NCI-H524 (cell line): ENCODE results near the gene HES6.

ENCODE experiments used
- DNase-seq, 2 experiments: peaks; one replicate each; lab custom pipeline; 2025; lab: John Stamatoyannopoulos, UW

The HES6 gene

DNA sequence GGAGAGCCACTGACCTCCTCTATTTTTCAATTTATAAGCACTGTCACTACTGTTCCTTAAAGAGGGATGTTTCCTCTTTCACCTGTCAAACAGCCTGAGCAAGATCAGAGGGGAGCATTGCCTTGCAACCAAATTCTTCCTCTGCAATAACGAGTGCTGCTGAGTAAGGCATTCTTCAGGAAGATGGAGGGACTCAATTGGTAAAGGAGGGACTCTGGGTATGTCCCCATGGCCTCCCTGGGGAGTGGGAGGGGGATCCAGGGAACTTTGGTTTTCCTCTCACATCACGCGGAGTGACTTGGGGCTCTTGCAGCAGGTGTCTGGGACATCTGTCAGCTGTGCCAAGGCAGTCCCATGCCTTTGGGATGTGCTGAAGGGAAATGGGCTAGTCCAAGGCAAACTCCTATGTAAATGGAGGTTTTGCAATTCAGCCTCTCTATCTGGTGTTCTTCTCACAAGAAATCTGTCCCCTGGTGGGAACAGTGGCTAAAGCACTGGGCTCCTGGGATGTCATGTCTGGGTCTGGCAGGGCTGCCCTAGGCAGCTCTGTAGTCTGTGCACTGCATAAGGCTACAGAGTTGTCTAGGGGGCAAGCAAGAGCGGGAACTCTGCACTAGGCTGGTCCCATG is 14.4 kb upstream of the HES6 start:
- DNase-seq = peak; percentile 77 to 84

DNA sequence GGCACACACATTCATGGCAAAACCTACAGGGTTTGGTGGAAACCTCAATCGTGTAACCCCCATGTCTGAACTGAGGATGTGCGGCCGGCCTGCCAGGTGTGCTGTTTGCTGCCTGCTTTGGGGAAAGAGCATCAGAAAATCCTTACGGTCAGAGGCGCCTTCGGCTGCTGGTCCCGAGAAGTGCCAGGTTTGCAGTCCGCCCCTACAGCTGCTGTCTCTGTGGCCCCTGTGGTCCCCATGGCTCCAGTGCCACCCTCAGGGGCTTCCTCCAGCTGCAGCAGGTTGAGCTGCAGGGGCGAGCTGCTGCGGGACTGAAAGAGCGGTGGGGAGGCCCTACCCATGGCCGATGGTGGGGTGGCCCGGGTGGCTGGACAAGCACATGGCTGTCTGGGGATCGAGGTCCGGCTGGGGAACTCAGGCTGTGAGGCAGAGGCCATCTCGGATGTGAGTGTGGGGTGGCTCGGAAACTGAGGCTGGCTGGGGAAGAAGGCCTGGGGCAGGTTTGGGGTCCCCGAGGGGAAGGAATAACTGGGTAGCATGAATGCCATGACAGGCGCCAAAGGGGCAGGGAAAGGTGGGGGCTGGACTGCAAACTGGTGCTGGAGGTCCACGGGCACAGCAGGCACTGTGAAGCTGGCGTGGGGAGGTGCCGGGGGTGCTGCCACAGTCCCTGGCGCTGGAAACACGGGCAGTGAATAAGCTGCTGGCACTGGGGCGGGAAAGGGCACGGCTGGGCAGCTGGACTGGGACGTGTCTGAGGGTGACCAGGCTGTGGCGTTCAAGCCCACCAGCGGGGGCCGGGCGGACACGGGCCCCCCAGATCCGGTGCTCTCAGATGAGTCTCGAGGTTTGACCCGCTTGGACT is 13.2 kb upstream of the HES6 start:
- DNase-seq = peak in 1 of 2 experiments; percentile 11

DNA sequence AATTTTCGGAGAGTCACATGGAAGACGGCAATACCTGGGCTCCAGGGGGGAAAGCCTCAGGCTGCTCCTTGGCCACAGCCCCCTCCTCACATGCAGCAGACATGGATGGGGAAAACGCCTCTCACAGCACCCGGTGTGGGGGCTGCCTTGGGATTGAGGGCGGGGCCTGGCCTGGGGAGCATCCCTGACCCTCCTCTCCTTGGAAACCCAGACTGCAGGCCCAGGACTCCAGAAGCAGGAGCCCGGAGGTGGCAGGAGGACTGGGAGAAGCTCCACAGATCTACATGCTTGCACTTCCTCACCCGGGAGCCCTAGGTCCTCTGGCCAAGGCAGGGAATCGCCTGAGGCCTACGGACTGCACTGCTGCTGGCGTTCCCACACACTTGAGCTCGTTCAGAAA is 12.1 kb upstream of the HES6 start:
- DNase-seq = no peak

DNA sequence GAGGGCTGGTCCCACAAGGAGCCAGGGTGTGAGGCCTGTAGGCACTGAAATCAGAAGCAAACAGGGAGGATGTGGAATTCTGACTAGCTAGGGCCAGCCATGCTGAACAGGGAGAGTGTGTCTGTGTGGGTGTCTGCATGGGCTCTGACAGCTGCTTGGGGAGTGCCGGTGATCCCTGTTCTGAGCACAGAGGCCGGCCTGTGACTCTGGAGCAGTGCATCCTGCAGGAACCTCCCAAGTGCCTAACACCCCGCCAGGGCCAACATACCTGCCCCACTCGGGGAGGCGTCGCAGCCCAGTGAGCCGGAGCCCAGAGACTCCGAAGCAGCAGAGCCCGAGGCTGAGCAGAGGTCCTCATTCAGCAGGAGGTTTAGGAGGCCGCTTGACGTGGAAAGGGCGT is 11.5 kb upstream of the HES6 start:
- DNase-seq = no peak

DNA sequence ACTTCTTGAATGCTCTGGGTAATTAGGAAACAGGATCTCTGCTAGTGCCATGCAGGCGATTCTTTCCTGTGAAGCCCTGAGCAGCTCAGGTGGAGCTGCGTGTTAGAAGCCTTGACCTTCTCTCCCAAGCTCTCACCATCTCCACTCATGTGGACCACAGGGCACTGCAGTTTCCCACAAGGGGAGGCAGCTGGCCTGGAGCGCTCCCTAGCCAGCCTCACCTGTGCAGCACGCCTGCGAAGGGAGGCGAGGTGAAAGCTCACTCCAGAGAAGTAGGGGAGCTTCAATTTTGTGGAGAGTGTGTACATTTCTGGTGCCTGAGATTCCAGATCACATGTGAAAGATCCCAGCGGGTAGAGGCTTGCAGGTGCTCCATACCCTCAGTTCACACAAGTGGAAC is 11.1 kb upstream of the HES6 start:
- DNase-seq = no peak

DNA sequence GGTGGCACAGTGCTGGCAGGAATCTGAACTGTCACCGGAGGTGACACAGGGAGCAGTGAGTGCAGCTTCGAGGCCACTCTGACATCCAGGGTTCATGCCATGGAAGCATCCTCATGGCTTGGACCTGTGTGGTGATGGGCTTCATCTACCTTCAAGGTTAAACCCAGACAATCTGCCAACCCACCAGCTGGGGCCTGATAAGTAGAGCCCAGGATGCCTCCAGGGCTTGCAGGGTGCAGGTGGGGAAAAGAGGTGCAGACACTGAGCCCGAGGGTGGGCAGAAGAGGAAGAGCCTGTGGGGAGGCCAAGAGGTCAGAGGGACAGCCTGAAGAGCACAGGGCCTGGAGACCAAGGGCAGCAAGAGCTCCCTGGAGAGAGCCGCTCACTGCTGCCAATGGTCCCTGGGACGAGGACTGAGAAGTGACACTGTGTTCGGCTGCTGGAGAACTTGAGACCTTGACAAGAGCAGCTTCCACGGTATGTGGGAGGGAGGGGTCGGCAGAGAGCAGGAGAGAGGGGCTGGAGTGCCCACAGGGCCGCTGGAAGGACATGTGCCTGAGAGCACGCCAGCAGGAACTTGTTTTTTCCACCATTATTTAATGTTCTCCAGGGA is 8.1 kb upstream of the HES6 start:
- peak in 1 of 2 experiments; percentile 60 for DNase-seq

DNA sequence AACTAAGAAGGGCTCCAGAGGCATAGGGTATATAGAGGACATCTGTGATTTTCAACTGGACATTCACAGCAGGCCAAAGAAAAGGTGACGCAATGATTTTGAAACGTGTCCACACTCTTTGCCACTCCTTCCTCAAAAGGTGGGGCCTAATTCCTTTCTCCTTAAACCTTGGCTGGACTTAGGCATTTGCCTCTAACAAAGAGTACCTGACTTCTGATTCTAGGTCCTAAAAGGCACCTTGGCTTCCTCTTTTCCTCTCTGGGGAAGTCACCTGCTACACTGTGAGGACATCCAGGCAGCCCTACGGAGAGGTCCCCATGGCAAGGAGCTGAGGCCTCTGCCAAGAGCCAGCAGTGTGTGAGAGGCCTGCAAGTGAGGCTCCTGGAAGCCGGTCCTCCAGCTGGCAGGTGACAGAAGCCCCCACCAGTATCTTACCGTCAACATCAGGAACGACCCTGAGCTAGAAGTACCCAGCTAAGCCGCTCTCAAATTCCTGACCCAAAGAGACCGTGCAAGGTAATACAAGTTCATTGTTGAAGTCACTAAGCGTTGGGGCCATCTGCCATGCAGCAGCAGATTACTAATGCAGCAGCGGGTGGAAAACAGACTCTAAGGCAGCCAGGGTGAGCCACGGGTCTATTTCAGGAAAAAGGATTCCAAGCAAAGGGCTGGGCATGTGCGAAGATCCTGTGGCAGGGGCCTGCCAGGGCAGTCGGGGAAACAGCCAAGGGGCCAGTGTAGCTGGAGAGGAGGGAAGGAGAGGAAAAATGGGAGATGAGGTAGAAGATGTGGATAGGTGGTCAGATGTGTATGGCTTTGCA is 7.4 kb upstream of the HES6 start:
- DNase-seq = peak; percentile 91 to 98

DNA sequence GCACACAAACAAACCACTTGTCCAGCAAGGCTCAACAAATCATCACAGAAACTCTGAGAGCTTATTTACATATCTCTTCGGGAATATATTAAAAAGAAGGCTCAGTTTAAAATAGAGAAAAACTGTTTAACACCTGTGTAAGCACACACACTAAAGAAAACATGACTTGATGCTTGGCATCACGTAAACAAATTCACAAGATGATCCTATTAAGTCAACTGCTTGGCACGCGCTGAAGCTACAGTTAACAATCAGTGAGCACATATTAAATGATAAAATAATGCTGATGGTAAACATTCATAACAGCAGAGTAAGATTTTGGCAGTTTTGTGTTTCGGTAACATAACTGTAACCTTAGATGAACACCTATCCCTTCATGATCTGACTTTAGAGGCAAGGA is 4.3 kb upstream of the HES6 start:
- DNase-seq = no peak

DNA sequence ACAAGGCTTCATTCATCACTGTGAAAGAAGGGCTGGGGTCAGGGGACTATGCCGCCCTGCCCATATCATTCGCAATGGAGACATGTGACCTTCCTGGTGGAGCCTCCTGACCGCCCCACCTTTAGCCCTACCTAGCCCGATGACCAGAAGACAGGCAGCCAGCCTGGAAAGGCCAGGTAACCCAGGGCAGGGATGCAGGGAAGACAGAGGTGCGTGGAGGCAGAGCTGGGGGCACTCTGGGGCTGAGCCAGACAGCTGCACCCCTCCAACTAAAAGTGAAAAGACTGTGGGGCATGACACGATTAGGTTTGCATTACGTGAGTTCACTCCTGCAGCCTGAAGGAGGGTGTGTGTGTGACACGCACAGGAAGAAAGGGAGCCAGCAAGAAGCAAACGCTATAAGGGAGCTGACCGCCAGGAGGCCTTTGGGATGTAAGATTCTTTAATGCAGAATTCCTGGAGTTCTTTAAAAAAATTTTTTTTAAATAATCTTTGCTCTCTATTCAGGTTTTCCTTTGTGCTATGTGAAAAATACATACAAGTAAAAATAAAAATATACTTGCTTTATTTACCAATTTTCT is 3.7 kb upstream of the HES6 start:
- peak in 1 of 2 experiments; percentile 18 for DNase-seq

DNA sequence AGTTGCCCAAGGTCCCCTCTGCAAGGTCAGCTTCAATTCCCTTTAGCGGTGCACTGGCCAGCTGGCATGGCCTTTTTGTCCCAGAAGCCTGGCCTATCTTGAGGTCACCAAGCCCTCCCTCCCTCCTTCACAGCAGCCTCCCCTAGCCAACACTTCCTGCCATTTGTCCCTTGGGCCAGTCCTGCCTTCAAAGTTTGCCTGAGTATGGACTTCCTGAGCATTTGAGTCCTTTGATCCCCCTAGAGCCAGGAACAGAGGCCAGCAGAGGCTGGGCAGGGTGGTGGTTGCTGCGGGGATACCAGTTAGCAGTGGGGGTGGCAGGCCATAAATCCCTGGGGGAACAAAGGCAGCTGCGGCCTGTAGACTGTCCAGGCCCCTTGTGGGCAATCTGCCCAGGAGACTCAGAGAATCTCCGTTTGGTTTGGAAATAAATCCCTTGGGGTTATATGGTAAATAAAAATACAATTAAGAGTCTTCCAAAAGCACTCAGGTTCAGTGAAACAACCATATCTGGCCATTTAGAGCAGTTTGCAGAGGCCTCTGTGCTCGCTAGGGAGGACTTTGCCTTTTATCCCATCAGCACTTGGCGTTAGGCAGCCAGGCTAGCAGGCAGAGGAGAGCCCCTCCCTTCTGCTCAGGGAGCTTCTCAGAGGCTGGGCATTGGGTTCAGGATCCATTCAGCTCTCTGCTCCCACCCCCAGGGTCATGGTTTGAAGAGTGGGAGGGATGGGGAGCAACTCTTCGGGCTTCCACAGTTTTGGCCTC is 3.1 kb upstream of the HES6 start:
- DNase-seq = peak; percentile 38 to 57

DNA sequence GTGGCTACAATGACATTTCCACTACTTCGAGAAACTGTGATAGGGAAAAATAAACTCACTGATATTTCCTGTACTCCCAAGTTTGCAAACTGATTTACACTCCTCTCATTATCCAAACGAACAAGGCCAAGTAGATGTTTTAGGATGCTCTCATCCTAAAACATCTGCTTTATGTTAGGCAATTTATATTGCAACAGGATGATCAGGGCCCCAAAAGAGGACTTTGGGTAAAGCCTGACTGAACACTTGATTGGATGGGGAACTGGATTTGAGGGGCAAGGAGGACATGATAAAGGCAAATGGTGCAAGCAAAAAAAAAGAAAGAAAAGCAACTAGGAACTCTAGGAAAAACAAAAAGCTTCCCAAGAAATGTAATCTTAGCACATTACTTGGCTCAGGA is 2.1 kb upstream of the HES6 start:
- DNase-seq = no peak

DNA sequence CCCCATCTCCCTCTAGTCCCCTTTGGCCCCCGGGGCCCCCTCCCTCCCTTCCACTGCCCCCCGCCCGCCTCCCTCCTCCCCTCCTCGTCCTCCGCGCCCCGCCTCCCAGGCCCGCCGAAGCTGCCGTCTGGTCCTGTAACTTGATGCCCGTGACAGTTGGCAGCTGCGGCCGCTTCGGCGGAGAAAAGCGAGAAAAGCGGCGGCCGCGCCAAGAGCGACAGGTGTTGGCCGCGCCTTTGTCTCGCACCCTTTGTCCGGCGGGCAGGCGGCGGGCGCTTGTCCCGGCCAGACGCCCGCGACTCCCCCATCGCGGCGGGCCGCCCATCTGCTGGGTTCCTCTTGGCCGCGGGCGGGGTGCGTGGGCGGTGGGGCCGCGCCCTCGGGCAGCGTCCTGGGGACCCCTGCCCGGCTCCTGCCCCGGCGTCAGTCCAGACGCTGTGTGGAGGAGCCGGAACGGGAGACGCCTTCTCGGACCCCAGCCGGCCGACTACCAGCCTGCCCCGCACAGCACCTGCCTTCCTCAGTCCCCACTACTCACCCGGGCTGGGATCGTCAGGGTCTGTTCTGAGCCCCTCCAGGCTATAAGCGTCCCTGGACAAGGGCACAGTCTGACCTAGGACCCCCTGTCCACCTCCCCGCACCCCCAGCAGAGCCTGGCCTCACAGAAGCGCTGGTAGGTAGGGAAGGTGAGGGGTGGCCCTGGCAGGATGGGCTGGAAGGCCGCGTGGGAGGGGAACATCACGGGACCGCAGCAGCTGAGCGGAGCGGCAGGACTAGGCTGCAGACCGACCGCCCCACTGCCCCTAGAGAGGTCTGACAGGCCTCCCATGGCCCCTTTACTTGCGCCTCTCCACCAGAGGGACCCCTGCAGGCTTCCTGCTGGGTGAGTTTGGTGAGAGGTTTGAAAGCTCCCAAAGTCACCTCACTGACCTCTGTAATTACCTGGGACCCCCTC is 1.2 kb upstream of the HES6 start:
- DNase-seq = peak; percentile 88 to 96

DNA sequence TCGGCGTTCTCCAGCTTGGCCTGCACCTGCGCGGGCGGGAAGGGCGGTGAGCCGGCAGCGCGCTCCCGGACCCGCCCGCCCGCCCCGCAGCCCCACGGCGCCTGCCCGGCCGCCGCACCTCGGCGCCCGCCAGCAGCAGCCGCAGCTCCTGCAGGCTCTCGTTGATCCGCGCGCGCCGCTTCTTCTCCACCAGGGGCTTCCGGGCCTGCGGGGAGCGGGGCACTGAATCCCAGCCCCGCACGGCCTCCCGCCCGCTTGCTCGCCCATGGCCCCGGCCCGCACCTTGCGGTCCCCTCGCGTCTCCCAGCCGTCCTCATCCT is 335 bp downstream of the HES6 start:
- no peak for DNase-seq

DNA sequence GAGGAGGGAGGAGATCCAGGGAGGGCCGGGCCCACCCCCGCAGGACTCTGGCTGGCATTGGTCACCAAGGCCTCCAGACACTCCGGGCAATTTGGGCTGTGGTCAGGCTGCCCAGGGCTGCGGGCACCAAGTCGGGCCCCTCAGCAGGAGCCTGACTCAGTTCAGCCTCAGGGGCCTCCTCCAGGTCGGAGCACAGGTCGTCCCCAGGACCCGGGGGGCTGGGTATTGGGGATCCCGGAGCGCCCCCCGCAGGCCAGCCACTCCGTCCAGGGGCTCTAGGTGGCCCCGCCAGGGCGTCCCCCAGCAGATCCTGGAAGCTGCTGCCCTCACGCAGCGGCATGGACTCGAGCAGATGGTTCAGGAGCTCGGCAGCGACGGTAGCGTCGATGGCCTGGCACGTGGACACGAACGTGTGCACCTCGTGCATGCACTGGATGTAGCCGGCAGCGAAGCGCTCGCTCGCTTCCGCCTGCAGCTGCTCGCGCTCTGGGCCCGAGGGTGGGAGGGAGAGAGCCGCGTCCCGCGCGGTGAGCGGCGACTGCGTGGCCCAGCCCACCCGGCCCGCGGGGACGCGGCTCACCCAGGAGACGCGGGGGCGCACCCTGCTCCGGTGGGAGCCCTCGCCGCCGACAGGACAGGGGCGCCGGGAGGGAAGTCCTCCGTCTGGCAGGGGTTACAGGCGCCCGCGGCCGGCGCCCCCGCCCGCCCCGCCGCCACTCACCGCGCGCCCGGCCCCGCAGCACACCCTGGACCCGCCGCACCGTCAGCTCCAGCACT is 884 bp downstream of the HES6 start:
- peak; percentile 7 to 56 for DNase-seq

DNA sequence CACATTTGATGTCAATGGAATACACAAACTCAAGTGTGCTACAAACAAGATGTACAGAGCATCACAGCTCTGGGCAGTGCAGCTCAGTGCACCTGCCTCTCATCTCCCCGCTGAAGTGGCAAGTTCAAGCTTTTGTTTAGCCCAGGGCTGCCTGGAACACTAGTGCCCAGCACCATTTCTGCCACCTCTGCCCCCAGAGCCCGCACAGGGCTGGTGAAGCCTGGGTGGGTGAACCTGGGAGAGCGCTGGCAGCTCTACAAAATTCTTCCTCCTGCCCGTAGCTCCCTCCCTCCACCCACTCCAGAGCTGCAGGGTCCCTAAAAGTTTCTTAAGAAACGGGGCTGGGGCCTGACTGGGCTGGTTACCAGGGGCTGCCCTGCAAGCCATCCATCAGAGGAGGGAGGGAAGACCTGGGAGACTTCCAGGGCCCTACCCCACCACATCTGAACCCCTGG is 1.5 kb downstream of the HES6 start:
- DNase-seq = no peak

DNA sequence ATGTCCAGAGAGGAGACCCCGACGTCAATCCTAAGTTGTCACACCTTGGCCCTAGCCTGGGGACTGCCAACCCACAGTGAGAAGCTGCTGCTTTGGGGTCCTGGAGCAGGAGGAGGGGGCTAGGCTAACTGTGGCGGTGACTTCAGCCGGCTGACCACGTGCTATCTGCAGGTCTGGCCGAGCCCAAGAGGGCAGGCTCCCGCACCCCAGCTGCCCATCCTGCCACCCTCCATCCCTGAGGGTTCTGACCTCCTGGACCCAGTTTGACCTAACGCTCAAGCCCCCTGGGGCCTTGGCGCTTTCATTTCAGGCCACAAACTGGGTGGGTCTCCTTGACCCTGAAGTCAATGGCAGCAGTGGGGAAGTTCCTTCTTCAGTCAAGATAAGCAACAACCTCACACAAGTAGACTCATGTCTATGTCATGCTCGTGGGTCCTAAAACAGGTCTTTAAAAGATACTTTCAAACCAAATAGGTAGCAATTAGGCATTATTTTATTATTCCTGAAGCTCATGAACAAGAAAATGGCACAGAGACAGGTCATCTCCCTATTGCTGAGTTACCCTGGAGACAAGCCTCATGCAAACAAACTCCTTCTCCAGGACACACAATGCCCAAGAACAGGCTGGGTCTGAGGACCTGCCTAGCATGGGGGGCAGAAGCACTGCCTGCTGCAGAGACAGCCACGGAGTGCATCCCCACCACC is 2.3 kb downstream of the HES6 start:
- DNase-seq = peak in 1 of 2 experiments; percentile 16

DNA sequence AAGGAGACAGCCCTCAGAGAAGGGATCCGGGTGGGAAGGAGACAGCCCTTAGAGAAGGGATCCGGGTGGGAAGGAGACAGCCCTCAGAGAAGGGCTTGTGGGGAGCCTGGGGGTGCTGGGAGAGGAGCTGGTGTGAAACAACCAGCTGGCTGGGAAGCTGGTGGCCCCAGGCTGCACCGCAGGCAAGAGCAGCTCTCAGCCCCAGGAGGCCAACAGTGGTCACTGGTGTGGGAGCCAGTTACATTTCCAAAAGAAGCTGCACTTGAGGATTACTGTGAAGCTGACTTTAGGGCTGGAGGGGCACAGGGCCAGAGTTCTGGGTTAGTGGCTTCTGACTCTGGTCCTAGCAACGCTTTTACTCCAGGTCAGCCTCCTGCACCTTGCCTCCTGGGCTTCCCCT is 3.3 kb downstream of the HES6 start:
- peak in 1 of 2 experiments; percentile 21 for DNase-seq

DNA sequence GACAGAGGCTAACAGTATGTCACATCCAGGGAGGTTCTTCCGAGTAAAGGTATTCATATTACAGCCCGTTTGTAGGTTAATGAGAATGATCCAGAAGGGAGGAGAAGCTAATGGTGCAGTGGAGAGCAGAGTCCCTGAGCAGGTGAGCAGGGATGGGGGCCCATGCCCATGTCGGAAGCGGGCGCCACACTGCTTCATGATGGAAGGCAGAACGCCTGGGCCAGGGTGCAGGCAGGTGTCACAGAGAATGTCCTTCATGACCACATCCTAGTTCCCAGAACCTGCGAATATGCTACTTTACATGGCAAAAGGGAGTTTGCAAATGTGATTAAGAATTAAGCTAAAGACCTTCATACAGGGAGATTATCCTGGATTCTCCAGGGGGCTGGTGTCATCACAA is 4.0 kb downstream of the HES6 start:
- no peak for DNase-seq

DNA sequence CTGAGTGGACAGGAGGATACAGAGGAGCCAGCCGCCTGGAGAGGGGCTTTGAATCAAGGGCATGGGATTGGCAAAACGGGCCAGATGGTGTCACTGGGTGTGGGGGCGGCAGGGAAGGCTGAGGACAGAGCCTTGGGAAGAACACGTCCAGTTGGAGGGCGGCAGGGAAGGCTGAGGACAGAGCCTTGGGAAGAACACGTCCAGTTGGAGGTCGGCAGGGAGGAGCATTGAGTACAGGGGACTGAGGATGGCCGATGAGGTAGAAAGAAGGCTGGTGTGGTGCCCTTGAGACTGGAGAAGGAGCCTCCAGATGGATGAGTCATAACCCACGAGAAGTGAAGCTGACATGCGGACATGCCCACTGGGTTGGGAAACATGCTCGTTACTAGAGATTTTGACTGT is 4.5 kb downstream of the HES6 start:
- DNase-seq = peak; percentile 49 to 57
